ENCODE measurements around the gene STX7.
"Not testable (repeated sequence)": the region's sequence is repeated elsewhere in the genome, so short reads cannot be mapped to it uniquely, and the experiment has no call there.

STX7 gene

GRCh38 chr6:132512638-132513632, at the start of gene STX7:
Gene STX7, minus strand, starts transcription at chr6:132513116. Its CDS starts 9,586 bp downstream, at chr6:132503530.
- peak; percentile 69 to 77 for DNase-seq (ENCODE audit: low read depth in 2 of 2)

GRCh38 chr6:132560087-132560486, 47.2 kb upstream of the STX7 start:
- not testable (repeated sequence) for DNase-seq (ENCODE audit: low read depth in 2 of 2)

- no peak for DNase-seq (ENCODE audit: low read depth in 2 of 2)
These were observed 39.5 kb upstream of the STX7 start, which contains the start of gene TAAR8 for GRCh38 chr6:132552372-132552771. Gene TAAR8, plus strand, starts transcription at chr6:132552672. Its CDS starts 21 bp downstream, at chr6:132552693.

GRCh38 chr6:132551214-132551613, 38.3 kb upstream of the STX7 start:
- no peak for DNase-seq (ENCODE audit: low read depth in 2 of 2)

- no peak for DNase-seq (ENCODE audit: low read depth in 2 of 2)
These were observed 36.0 kb upstream of the STX7 start for GRCh38 chr6:132548746-132549463.

- DNase-seq (ENCODE audit: low read depth in 2 of 2) = no peak
These were observed 31.9 kb upstream of the STX7 start for GRCh38 chr6:132544826-132545225.

- no peak for DNase-seq (ENCODE audit: low read depth in 2 of 2)
These were observed 25.1 kb upstream of the STX7 start, which contains the start of gene TAAR9 for GRCh38 chr6:132537977-132538376. Gene TAAR9, plus strand, starts transcription at chr6:132538277. Its CDS starts 13 bp downstream, at chr6:132538290.

- DNase-seq (ENCODE audit: low read depth in 2 of 2) = no peak
These were observed 24.2 kb upstream of the STX7 start for GRCh38 chr6:132537145-132537544.

- not testable (repeated sequence) for DNase-seq (ENCODE audit: low read depth in 2 of 2)
These were observed 21.6 kb upstream of the STX7 start for GRCh38 chr6:132534546-132534945.

- peak; percentile 32 to 52 for DNase-seq (ENCODE audit: low read depth in 2 of 2)
These were observed 17.5 kb upstream of the STX7 start for GRCh38 chr6:132530293-132530974.

- no peak for DNase-seq (ENCODE audit: low read depth in 2 of 2)
These were observed 14.9 kb upstream of the STX7 start for GRCh38 chr6:132527791-132528190.

- no peak for DNase-seq (ENCODE audit: low read depth in 2 of 2)
These were observed 13.5 kb upstream of the STX7 start for GRCh38 chr6:132526461-132526860.

- no peak for DNase-seq (ENCODE audit: low read depth in 2 of 2)
These were observed 12.9 kb upstream of the STX7 start for GRCh38 chr6:132525866-132526265.

- no peak for DNase-seq (ENCODE audit: low read depth in 2 of 2)
These were observed 11.7 kb upstream of the STX7 start for GRCh38 chr6:132524646-132525045.

- DNase-seq (ENCODE audit: low read depth in 2 of 2) = no peak
These were observed 8.0 kb upstream of the STX7 start for GRCh38 chr6:132520953-132521352.

GRCh38 chr6:132515386-132515785, 2.5 kb upstream of the STX7 start:
- no peak for DNase-seq (ENCODE audit: low read depth in 2 of 2)

GRCh38 chr6:132513831-132514545, 1.1 kb upstream of the STX7 start:
- DNase-seq (ENCODE audit: low read depth in 2 of 2) = no peak

- no peak for DNase-seq (ENCODE audit: low read depth in 2 of 2)
These were observed 626 bp downstream of the STX7 start for GRCh38 chr6:132512342-132512637.

- DNase-seq (ENCODE audit: low read depth in 2 of 2) = no peak
These were observed 1.1 kb downstream of the STX7 start for GRCh38 chr6:132511831-132512220.

GRCh38 chr6:132511210-132511830, 1.6 kb downstream of the STX7 start:
- DNase-seq (ENCODE audit: low read depth in 2 of 2) = no peak
